GM13976 (cell line): ENCODE data around the gene BRCC3.

Experiments
- DNase-seq: peaks from one replicate; pipeline ENCODE4 v3.0.0; 2012; ENCODE audit warnings: low spot score
- CTCF ChIP-seq: IDR thresholded peaks from 2 replicates; pipeline ENCODE4 v1.5.1; 2012; ENCODE audit warnings: borderline replicate concordance, mild to moderate bottlenecking; ENCODE audit not compliant: insufficient read depth; ENCODE audit errors: extremely low read depth, missing control alignments, control extremely low read depth
- in situ Hi-C: fragments of 300-500 bp; cut with MboI; formaldehyde crosslinking; loops from one replicate; pipeline ENCODE4 v1.12.0; 2022; ENCODE audit warnings: low sequenced_read_pairs, mixed read lengths, inconsistent platforms; ENCODE audit not compliant: unreplicated experiment

The BRCC3 gene

GRCh38 chrX:155056471-155056870, 14.8 kb upstream of the BRCC3 start:
- in situ Hi-C loops = loop anchor here (10.0 kb wide), 1 partner anchor 62 kb away; no protein-coding TSS in a partner anchor
- no peak for TF ChIP-seq CTCF
- DNase-seq = no peak

DNA sequence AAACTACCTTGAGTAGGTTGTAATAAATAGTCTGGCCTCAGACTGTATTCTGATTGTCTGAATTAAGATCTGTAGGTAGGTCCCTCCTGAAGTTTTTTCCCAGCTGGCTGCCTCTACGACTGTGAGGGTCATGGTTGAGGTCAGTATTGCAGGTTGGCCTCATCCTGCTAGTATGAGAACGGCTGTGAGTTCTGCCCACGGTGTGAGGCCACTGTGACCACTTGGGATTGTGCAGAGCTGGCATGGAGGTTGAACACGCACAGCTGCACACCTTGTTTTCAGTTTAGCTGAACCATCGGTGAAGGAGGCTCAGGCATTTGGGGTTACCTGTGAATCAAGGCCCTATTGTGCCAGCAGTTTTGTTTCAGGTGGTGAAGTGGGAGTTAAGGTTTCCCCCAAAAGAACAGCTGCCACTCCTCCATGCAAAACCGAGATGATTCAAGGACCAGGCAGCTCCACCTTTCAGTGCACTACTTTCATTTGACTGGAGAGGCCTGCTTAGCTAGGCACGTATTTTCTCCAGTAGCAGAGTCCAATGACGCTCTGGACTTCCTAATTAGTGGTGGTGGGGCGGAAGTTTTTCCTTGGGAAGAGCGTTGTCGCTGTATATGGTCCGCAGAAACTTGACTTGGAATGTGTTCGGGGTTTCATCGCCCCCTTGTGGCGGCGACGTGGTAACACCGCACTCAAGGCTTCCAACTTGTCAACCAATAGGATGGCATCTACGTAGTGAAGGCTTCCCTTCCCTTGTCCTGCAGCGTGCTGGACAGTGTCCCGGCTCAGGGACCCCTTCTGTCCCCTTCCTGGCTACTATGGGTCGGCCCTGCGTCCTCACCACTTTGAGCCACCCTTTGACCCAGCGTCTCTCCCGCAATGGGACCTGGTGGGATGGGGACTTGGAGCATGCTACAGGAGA, 14.2 kb upstream of the BRCC3 start:
- peak; percentile 47 for DNase-seq
- in situ Hi-C loops = loop anchor here (10.0 kb wide), 1 partner anchor 62 kb away; no protein-coding TSS in a partner anchor

DNA sequence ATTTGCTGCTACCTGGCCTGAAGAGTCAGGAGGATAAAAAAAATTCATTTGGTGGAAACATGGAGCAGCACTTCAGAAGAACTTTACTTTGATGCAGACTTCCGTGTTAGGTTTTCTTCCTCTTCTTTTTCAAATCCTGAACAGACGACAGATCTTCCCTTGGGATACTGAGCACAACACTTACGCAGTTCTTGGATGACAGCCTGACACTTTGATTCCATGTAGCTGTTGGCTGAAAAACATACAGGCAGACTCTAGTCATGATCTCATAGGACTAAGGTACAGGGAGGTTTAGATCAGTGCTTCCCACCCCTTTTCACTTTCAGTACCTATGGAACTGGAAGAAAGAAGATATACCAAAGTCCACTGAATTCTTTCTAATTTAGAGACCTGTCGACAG, 9.5 kb upstream of the BRCC3 start:
- TF ChIP-seq CTCF = no peak
- no peak for DNase-seq
- in situ Hi-C loops = no loop called here

More for the DNA sequence above, 14.2 kb upstream of the BRCC3 start:
- peak; percentile 81 for TF ChIP-seq CTCF

GRCh38 chrX:155065035-155065734, 6.1 kb upstream of the BRCC3 start:
- no peak for TF ChIP-seq CTCF
- DNase-seq = no peak
- in situ Hi-C loops = no loop called here

DNA sequence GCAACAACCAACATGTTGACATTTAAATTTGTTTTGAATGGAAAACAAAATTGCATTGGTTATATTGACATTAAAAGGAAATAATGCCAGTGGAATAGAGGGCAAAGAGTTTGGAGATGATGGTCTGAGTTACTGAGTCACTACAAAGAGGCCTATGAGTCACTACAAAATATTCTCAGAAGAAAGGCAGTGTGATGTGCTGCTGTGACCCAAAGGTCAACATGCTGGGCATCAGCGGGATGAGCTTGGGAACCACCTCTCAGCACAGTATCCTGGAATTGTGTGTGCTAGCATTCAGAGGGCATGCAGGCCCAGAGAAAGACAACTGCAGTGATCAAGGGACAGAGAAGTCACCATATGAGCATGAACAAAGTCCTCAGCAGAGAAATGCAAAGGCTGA, 3.1 kb upstream of the BRCC3 start:
- TF ChIP-seq CTCF = no peak

GRCh38 chrX:155069414-155069813, 1.9 kb upstream of the BRCC3 start:
- TF ChIP-seq CTCF = no peak
- DNase-seq = no peak
- in situ Hi-C loops = no loop called here

More for the DNA sequence above, 3.1 kb upstream of the BRCC3 start:
- in situ Hi-C loops = no loop called here
- DNase-seq = no peak
